Measurements from ENCODE around the gene LONP2.
"Not testable (repeated sequence)": the region's sequence is repeated elsewhere in the genome, so short reads cannot be mapped to it uniquely, and the experiment has no call there.

The LONP2 gene

GRCh38 chr16:48366165-48367093 lies 122.3 kb downstream of the LONP2 start:
- ATAC-seq (replicated peaks) (peak; percentile 71 to 73), DNase-seq (no peak)
- Mint-ChIP-seq H3K9me3 (no peaks in the 10 kb centered on the region), H3K4me1 (peaks cover 29 to 47% of the 10 kb centered on the region in 2 donors), H3K36me3 (peaks cover 3 to 8% of the 10 kb centered on the region in 2 donors), H3K27me3 (no peaks in the 10 kb centered on the region), H3K27ac (peak overlapping the region; percentile 91), H3K4me3 (peak overlapping the region; percentile 84 to 85)

DNA sequence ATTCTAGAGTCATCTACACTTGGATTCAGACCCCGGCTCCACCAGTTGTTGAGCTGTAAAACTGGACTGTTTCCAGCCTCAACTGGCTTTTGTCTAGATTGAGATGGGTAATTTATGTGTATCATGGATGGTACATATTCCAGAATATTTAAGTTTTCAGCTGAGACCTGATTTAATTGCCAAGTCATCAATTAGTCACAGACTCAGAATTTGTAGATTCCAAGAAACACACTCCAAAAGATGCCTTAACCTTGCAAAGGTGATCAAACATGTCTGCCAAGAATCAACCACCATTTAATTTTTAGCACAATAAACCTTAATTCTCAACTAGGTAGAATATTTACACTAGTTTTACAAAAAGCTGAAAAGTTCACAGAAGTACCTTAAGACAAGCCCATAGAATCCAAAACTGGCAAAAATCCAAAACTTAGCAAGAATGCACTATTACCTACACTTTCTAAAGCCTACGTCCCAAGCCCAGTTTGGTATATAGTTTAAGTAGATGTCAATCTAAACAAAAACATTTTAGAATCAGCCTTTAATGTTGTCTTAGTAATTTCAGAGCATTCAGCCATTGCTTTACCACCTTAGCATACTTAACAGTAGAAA lies 123.4 kb downstream of the LONP2 start:
- DNase-seq (no peak), ATAC-seq (replicated peaks) (no peak)
- H3K27ac Mint-ChIP-seq = no peak overlapping the region
- H3K36me3 Mint-ChIP-seq = no peaks in the 10 kb centered on the region
- peaks cover 29 to 47% of the 10 kb centered on the region in 2 donors for H3K4me1 Mint-ChIP-seq
- no peaks in the 10 kb centered on the region for H3K27me3 Mint-ChIP-seq
- no peak overlapping the region for H3K4me3 Mint-ChIP-seq
- H3K9me3 Mint-ChIP-seq = no peaks in the 10 kb centered on the region

GRCh38 chr16:48369765-48370164 lies 125.7 kb downstream of the LONP2 start:
- H3K27me3 Mint-ChIP-seq = no peaks in the 10 kb centered on the region
- H3K27ac Mint-ChIP-seq = no peak overlapping the region
- H3K36me3 Mint-ChIP-seq = no peaks in the 10 kb centered on the region
- H3K4me1 Mint-ChIP-seq = peaks cover 24 to 34% of the 10 kb centered on the region in 2 donors
- no peak for ATAC-seq (replicated peaks)
- H3K9me3 Mint-ChIP-seq = no peaks in the 10 kb centered on the region
- no peak for DNase-seq
- H3K4me3 Mint-ChIP-seq = no peak overlapping the region

DNA sequence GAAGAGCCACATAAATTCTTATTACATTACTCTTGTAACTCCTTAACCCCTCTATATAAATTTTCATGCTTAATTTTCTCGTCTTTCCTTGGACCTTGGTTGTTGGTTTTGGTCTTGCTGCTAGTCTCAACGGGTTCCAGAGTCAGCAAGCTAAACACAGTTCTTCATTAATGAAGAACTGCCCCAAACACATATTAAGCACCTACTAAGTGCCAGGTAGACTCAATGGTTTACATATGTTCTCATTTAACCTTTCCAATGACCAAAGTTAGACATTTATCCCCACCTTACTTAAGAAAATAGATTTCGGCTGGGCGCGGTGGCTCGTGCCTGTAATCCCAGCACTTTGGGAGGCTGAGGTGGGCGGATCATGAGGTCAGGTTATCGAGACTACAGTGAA lies 126.1 kb downstream of the LONP2 start:
- ATAC-seq (replicated peaks) (no peak), DNase-seq (no peak)
- Mint-ChIP-seq H3K27me3 (no peaks in the 10 kb centered on the region), H3K4me3 (no peak overlapping the region), H3K36me3 (no peaks in the 10 kb centered on the region), H3K4me1 (peaks cover 20 to 29% of the 10 kb centered on the region in 2 donors), H3K27ac (no peak overlapping the region), H3K9me3 (no peaks in the 10 kb centered on the region)

DNA sequence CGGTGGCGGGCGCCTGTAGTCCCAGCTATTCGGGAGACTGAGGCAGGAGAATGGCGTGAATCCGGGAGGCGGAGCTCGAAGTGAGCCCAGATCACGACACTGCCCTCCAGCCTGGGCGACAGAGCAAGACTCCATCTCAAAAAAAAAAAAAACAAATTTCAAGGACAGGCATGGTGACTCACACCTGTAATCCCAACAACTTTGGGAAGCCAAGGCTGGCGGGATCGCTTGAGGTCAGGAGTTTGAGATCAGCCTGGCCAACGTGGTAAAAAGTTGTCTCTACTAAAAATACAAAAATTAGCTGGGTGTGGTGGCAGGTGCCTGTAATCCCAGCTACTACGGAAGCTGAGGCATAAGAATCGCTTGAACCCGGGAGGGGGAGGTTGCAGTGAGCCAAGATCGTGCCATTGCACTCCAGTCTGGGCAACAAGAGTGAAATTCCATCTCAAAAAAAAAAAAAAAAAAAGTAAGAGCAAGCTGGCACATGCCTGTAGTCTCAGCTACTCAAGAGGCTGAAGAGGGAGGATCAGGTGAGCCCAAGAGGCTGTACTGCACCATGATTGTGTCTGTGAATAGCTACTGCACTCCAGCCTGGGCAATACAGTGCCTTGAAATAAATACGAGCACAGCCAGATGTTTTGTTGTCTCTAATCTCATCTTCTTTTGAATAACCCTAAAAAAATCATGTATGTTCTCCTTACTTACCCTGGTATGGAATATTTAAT lies 126.7 kb downstream of the LONP2 start:
- H3K27me3 Mint-ChIP-seq; H3K36me3 Mint-ChIP-seq; ATAC-seq (replicated peaks); DNase-seq; H3K4me3 Mint-ChIP-seq; H3K9me3 Mint-ChIP-seq; H3K27ac Mint-ChIP-seq: not testable (repeated sequence)
- peaks cover 15 to 23% of the 10 kb centered on the region in 2 donors for H3K4me1 Mint-ChIP-seq

DNA sequence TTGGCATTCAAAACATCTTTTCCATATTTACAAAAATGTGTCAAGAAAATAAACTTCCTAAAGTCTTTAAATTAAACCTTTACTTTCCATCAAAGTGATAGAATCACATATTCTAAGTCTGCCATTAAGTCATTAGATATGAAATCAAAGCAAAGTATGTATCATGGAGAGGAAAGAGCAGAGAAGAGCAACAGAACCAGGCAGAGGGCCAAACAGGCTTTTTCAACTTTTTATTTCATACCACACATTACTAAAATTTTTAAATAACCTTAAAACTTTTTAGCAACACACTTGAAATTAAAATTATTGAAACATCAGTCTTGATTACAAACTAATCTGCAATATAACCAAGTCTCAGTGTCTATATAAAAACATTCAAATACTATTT lies 127.3 kb downstream of the LONP2 start:
- H3K9me3 Mint-ChIP-seq = no peaks in the 10 kb centered on the region
- H3K4me3 Mint-ChIP-seq = no peak overlapping the region
- H3K36me3 Mint-ChIP-seq = no peaks in the 10 kb centered on the region
- DNase-seq = no peak
- no peak for ATAC-seq (replicated peaks)
- H3K27ac Mint-ChIP-seq = no peak overlapping the region
- no peaks in the 10 kb centered on the region for H3K27me3 Mint-ChIP-seq
- peaks cover 12 to 19% of the 10 kb centered on the region in 2 donors for H3K4me1 Mint-ChIP-seq

- Mint-ChIP-seq H3K27ac (no peak overlapping the region), H3K4me3 (no peak overlapping the region), H3K27me3 (no peaks in the 10 kb centered on the region), H3K36me3 (no peaks in the 10 kb centered on the region), H3K4me1 (peaks cover 8 to 16% of the 10 kb centered on the region in 2 donors), H3K9me3 (no peaks in the 10 kb centered on the region)
- DNase-seq (no peak), ATAC-seq (replicated peaks) (no peak)
Measured at GRCh38 chr16:48372744-48373143, 128.6 kb downstream of the LONP2 start.

GRCh38 chr16:48373258-48374029 lies 129.3 kb downstream of the LONP2 start:
- H3K36me3 Mint-ChIP-seq = no peaks in the 10 kb centered on the region
- no peak for ATAC-seq (replicated peaks)
- no peaks in the 10 kb centered on the region for H3K27me3 Mint-ChIP-seq
- peaks cover 10 to 16% of the 10 kb centered on the region in 2 donors for H3K4me1 Mint-ChIP-seq
- DNase-seq = no peak
- H3K9me3 Mint-ChIP-seq = no peaks in the 10 kb centered on the region
- no peak overlapping the region for H3K4me3 Mint-ChIP-seq
- H3K27ac Mint-ChIP-seq = no peak overlapping the region

DNA sequence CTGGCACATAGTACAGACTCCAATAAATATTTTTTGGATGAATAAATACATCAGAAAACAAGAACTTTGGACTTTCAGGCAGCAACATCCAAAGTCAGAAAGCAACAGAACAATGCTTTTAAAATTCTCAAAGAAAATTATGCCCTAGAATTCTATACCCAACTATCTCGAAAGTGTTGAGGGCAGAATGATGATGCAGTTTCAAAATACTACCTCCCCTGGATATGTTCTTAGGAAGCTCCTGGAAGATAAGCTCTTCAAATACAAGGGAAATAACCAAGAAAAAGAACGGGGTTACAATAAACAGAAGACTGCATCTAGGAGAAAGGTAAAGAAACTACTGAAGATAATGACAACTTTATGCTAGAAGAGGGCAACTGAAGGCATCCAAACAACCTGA lies 130.2 kb downstream of the LONP2 start:
- peaks cover 18 to 24% of the 10 kb centered on the region in 2 donors for H3K4me1 Mint-ChIP-seq
- ATAC-seq (replicated peaks) = no peak
- no peak overlapping the region for H3K27ac Mint-ChIP-seq

GRCh38 chr16:48377301-48377700 lies 133.2 kb downstream of the LONP2 start:
- not testable (repeated sequence) for H3K27ac Mint-ChIP-seq; H3K27me3 Mint-ChIP-seq; ATAC-seq (replicated peaks); DNase-seq; H3K9me3 Mint-ChIP-seq; H3K4me3 Mint-ChIP-seq
- peaks cover 33 to 52% of the 10 kb centered on the region in 2 donors for H3K4me1 Mint-ChIP-seq
- H3K36me3 Mint-ChIP-seq = peaks cover 2 to 12% of the 10 kb centered on the region in 2 donors

More for the DNA sequence above, 130.2 kb downstream of the LONP2 start:
- no peak for DNase-seq
- no peaks in the 10 kb centered on the region for H3K27me3 Mint-ChIP-seq
- no peaks in the 10 kb centered on the region for H3K36me3 Mint-ChIP-seq
- H3K4me3 Mint-ChIP-seq = no peak overlapping the region
- H3K9me3 Mint-ChIP-seq = no peaks in the 10 kb centered on the region

- H3K9me3 Mint-ChIP-seq = no peaks in the 10 kb centered on the region
- H3K36me3 Mint-ChIP-seq = peaks cover 2 to 14% of the 10 kb centered on the region in 2 donors
- no peak overlapping the region for H3K27ac Mint-ChIP-seq
- no peak for ATAC-seq (replicated peaks)
- DNase-seq = no peak
- no peaks in the 10 kb centered on the region for H3K27me3 Mint-ChIP-seq
- H3K4me3 Mint-ChIP-seq = no peak overlapping the region
- H3K4me1 Mint-ChIP-seq = peaks cover 34 to 57% of the 10 kb centered on the region in 2 donors
Measured at GRCh38 chr16:48378276-48378675, 134.2 kb downstream of the LONP2 start.

DNA sequence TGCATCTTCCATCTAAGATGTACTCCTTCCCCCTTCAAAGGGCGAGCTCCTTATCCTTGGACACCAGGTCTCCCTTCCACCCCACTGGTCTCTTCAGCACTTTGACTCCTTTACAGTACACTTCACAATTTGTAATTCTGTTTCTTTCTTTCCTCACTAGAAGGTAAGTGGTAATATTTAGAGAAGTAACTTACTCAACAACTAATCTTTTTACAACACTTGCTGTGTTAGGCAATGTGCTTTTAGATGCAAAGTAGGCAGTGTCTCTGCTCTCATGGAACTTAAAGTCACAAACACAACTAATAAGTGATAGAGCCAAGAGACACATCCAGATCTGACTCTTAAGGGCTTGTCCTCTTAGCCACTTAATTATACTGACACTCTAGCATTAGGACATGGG lies 134.7 kb downstream of the LONP2 start:
- peaks cover 40 to 62% of the 10 kb centered on the region in 2 donors for H3K4me1 Mint-ChIP-seq
- H3K4me3 Mint-ChIP-seq = peak overlapping the region in 1 of 2 donors; percentile 9
- DNase-seq (no peak), ATAC-seq (replicated peaks) (no peak)
- H3K36me3 Mint-ChIP-seq = peaks cover 2 to 16% of the 10 kb centered on the region in 2 donors
- H3K27ac Mint-ChIP-seq = no peak overlapping the region
- no peaks in the 10 kb centered on the region for H3K27me3 Mint-ChIP-seq
- no peaks in the 10 kb centered on the region for H3K9me3 Mint-ChIP-seq

- H3K4me1 Mint-ChIP-seq = peaks cover 41 to 65% of the 10 kb centered on the region in 2 donors
- ATAC-seq (replicated peaks) (no peak), DNase-seq (no peak)
- H3K27ac Mint-ChIP-seq = no peak overlapping the region
- H3K9me3 Mint-ChIP-seq = no peaks in the 10 kb centered on the region
- H3K4me3 Mint-ChIP-seq = no peak overlapping the region
- no peaks in the 10 kb centered on the region for H3K27me3 Mint-ChIP-seq
- peaks cover 4 to 16% of the 10 kb centered on the region in 2 donors for H3K36me3 Mint-ChIP-seq
Measured at GRCh38 chr16:48381201-48381600, 137.1 kb downstream of the LONP2 start.

DNA sequence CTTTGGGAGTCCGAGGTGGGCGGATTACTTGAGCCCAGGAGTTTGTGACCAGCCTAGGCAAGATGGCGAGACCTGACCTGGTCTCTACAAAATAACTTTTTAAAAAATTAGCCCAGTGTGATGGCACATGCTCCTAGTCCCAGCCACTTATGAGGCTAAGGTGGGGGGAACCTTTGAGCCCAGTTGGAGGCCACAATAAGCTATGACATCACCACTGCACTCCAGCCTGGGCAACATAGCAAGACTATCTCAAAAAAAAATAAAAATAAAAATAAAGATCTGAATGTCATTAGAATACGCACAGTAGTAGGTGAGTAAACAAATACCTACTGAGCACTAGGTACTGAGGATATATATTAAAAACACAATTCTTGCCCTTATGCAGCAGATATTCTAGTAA lies 138.0 kb downstream of the LONP2 start:
- Mint-ChIP-seq H3K27ac (no peak overlapping the region), H3K4me1 (peaks cover 39 to 58% of the 10 kb centered on the region in 2 donors), H3K4me3 (no peak overlapping the region), H3K36me3 (peaks cover 4 to 16% of the 10 kb centered on the region in 2 donors), H3K27me3 (no peaks in the 10 kb centered on the region), H3K9me3 (no peaks in the 10 kb centered on the region)
- DNase-seq (no peak), ATAC-seq (replicated peaks) (no peak)

Measured in stimulated activated naive B cell treated with anti-CD40 and anti-IgM and Interleukin-4, amounts not matched to agents 10 μg/mL and 1 μg/mL and 100 μg/mL, for 72 hours (primary cell).